ENCODE measurements around the gene FCN3.

- TF ChIP-seq POLR2A (IDR thresholded peaks at IDR 0.05): no peak
- TF ChIP-seq CTCF (IDR thresholded peaks at IDR 0.05): no peak
Observed at GRCh38 chr1:27368869-27369582, 5.6 kb downstream of the FCN3 start.

All from ovary (tissue), 3 donors.